Subcutaneous abdominal adipose tissue (tissue), 5 donors: Measurements from ENCODE around the gene PERM1.
"Not testable (repeated sequence)": the region's sequence is repeated elsewhere in the genome, so short reads cannot be mapped to it uniquely, and the experiment has no call there.

ENCODE experiments used
- H3K27ac ChIP-seq: one replicate; pipeline ENCODE4 v1.7.0; 2013; ENCODE audit warnings: low read depth, mild to moderate bottlenecking, inconsistent platforms, low read length, moderate library complexity
- H3K27me3 ChIP-seq, 5 donors: one replicate each; pipeline ENCODE4 v1.7.0; 2013; ENCODE audit warnings: low read length in 5 of 5, inconsistent platforms in 1 of 5; ENCODE audit not compliant: control insufficient read depth in 5 of 5, insufficient read depth in 4 of 5
- H3K36me3 ChIP-seq, 5 donors: one replicate each; pipeline ENCODE4 v1.7.0; 2013; ENCODE audit warnings: low read length in 5 of 5; ENCODE audit not compliant: control insufficient read depth in 5 of 5, insufficient read depth in 5 of 5
- H3K4me1 ChIP-seq, 5 donors: one replicate each; pipeline ENCODE4 v1.7.0; 2013; ENCODE audit warnings: low read length in 5 of 5, mild to moderate bottlenecking in 3 of 5, moderate library complexity in 1 of 5; ENCODE audit not compliant: control insufficient read depth in 5 of 5, insufficient read depth in 5 of 5
- H3K4me3 ChIP-seq, 5 donors: one replicate each; pipeline ENCODE4 v1.7.0; 2013; ENCODE audit warnings: low read length in 5 of 5, low read depth in 1 of 5
- H3K9ac ChIP-seq, 5 donors: one replicate each; pipeline ENCODE4 v1.7.0; 2013; ENCODE audit warnings: low read length in 5 of 5, mild to moderate bottlenecking in 4 of 5, moderate library complexity in 3 of 5
- H3K9me3 ChIP-seq, 5 donors: one replicate each; pipeline ENCODE4 v1.7.0; 2013; ENCODE audit warnings: low read length in 5 of 5; ENCODE audit not compliant: control insufficient read depth in 5 of 5
- donor health status: healthy.
- donor health status: healthy.
- donor health status: healthy.
- donor health status: healthy.
- donor health status: healthy.

PERM1 gene

DNA sequence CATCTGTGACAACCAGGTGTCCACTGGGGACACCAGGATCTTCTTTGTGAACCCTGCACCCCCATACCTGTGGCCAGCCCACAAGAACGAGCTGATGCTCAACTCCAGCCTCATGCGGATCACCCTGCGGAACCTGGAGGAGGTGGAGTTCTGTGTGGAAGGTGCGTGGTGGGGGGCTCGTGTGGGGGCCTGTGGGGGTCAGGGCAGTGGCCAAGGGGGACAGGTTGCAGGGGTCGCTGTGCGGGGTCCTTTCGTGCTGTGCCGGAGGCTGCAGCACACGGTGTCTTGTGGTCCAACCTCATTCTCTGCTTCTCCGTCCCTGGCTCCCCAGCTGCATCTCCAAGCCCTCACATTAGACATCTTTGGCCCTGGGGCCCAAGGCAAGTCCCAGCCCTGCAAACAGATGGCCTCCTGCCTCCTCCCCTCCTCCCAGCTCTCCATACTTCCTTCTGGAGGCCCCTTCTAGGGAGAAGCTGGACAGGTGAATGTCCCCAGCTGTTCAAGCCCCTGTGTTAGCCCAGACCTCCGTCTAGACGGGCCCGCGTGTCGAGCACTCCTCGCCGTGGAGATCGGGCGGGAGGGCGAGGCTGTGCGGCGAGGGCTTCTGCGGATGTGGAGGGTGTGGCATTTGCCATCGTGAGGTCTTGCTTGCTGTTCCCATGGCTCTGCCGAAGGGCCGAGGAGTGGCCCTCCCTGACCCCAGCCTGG, 40.6 kb upstream of the PERM1 start:
- peaks cover 4 to 13% (median 8%) of the 10 kb centered on the region in 5 donors for H3K27me3 ChIP-seq
- H3K9ac ChIP-seq, result no peak overlapping the region
- no peak overlapping the region for H3K27ac ChIP-seq
- H3K4me3 ChIP-seq, result no peak overlapping the region
- no peaks in the 10 kb centered on the region for H3K9me3 ChIP-seq
- H3K4me1 ChIP-seq, result peaks cover 0 to 20% (median 13%) of the 10 kb centered on the region in 5 donors
- H3K36me3 ChIP-seq, result no peaks in the 10 kb centered on the region

DNA sequence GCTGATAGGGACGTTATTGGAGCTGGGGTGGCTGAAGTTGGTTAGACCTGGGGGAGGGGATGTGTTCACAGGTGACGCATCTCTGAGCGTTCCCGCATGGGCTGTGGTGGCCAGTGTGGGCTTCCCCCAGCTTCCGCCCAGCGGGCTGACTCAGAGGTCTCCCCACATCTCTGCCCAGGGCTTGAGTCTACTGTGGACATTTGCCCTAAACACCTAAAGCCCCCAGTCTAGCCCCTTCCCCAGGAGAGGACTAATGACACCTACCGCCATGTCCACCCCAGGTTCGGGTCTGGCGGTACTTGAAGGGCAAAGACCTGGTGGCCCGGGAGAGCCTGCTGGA, 40.0 kb upstream of the PERM1 start:
- H3K9me3 ChIP-seq, result no peaks in the 10 kb centered on the region
- H3K4me3 ChIP-seq, result no peak overlapping the region
- H3K9ac ChIP-seq, result no peak overlapping the region
- H3K36me3 ChIP-seq, result no peaks in the 10 kb centered on the region
- peaks cover 0 to 20% (median 13%) of the 10 kb centered on the region in 5 donors for H3K4me1 ChIP-seq
- H3K27me3 ChIP-seq, result peaks cover 2 to 10% (median 8%) of the 10 kb centered on the region in 5 donors
- H3K27ac ChIP-seq, result no peak overlapping the region

DNA sequence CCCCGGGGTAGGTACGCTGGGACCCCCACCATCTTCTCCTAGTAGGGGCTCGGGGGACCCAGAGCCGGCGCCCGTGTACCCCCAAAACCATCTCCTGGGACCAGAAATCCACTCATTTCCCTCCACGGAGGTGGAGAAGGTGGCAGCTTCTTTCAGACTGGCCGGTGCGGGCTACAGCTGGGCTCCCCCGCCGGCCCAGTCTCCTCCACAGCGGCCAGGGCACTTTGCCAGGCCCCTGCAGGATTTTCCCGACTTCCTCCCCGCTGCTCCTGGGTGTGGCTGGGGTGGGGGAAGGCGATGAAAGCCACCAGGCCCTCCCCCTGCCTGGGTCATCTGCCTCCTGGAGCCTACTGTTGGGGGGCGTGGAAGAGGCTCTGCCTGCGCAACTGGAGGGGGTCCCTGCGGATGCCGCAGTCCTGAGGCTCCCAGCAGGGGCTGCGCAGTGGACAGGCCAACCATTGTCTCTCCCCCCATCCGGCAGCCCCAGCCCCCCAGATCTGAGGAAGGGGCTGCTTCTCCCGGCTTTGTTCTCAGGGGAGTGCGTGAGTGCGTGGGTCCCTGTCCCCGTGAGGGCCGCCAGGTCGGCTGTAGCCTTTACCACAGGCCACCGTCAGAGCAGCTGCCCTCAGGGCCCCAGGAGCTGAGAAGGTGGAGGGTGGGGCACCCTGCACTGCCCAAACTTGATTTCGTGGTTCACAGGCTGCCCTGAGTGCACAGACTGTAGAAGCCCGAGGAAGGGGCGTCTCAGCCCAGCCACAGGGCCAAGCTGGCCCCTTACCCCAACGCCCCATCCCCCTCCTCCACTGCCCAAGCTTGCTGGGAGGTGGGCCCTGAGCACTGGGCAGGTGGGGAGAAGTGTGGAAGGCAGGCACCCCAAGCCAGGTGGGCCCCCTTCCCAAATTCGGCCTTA, 39.4 kb upstream of the PERM1 start:
- Histone ChIP-seq H3K27me3 (peaks cover 2 to 10% (median 8%) of the 10 kb centered on the region in 5 donors), H3K9me3 (no peaks in the 10 kb centered on the region), H3K27ac (no peak overlapping the region), H3K4me1 (peaks cover 0 to 20% (median 13%) of the 10 kb centered on the region in 5 donors), H3K4me3 (peak overlapping the region in 3 of 5 donors; percentile 26 to 47 (median 28)), H3K36me3 (no peaks in the 10 kb centered on the region), H3K9ac (no peak overlapping the region)

DNA sequence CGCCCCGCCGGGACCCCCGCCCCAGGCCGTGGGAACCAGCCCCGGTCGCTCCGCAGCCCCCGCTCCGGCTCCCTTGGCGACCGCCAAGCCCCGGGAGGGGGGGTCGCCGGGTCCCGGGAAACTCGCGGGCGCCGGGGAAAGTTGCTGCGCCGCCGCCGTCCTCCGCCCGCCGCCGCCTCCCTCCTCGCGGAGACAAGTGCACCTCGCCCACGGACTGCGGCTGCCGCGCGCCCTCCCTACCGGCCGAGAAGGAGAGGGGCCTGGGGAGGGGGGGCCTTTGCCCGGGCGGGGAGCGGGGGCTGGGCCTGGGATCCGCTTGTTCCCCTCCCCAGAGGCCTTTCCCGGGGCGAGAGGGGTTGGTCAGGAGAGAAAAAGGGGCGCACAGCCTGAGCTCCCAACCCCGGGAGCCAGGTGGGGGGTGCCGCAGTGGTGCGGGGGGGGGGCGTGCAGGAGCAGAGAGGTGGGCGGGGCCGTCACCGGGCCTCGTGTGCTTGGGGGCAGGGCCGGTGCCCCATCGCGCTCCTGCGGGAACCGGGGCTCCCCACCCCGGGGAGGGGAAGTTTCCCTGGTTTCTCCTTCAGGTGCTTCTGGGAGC, 38.6 kb upstream of the PERM1 start:
- H3K27me3 ChIP-seq, result peaks cover 2 to 10% (median 8%) of the 10 kb centered on the region in 5 donors
- peaks cover 0 to 20% (median 13%) of the 10 kb centered on the region in 5 donors for H3K4me1 ChIP-seq
- no peak overlapping the region for H3K27ac ChIP-seq
- H3K9ac ChIP-seq, result peak overlapping the region in 1 of 5 donors; percentile 46
- H3K9me3 ChIP-seq, result no peaks in the 10 kb centered on the region
- no peaks in the 10 kb centered on the region for H3K36me3 ChIP-seq
- H3K4me3 ChIP-seq, result peak overlapping the region in 3 of 5 donors; percentile 69 to 72 (median 71)

DNA sequence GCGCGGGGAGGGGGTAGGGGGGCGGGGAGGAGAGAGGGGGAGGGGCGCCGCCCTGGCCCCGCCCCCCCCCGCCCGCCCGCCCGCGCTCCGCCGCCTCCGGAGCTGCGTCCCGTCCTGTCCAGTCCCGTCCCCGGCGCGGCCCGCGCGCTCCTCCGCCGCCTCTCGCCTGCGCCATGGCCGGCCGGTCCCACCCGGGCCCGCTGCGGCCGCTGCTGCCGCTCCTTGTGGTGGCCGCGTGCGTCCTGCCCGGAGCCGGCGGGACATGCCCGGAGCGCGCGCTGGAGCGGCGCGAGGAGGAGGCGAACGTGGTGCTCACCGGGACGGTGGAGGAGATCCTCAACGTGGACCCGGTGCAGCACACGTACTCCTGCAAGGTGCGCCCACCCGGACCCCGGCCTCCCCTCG, 38.1 kb upstream of the PERM1 start, which contains the start of gene AGRN:
AGRN (plus strand) TSS at position 121 of the 405 bp plus-strand sequence; CDS start at position 174, 53 bp downstream.
- Histone ChIP-seq H3K4me1 (peaks cover 0 to 20% (median 14%) of the 10 kb centered on the region in 5 donors), H3K4me3 (peak within 1 kb of the TSS; percentile 55 to 72 (median 69)), H3K27me3 (peaks cover 2 to 10% (median 8%) of the 10 kb centered on the region in 5 donors), H3K27ac (no peak within 1 kb of the TSS), H3K9me3 (no peaks in the 10 kb centered on the region), H3K9ac (peak within 1 kb of the TSS in 1 of 5 donors; percentile 46), H3K36me3 (no peaks in the 10 kb centered on the region)

DNA sequence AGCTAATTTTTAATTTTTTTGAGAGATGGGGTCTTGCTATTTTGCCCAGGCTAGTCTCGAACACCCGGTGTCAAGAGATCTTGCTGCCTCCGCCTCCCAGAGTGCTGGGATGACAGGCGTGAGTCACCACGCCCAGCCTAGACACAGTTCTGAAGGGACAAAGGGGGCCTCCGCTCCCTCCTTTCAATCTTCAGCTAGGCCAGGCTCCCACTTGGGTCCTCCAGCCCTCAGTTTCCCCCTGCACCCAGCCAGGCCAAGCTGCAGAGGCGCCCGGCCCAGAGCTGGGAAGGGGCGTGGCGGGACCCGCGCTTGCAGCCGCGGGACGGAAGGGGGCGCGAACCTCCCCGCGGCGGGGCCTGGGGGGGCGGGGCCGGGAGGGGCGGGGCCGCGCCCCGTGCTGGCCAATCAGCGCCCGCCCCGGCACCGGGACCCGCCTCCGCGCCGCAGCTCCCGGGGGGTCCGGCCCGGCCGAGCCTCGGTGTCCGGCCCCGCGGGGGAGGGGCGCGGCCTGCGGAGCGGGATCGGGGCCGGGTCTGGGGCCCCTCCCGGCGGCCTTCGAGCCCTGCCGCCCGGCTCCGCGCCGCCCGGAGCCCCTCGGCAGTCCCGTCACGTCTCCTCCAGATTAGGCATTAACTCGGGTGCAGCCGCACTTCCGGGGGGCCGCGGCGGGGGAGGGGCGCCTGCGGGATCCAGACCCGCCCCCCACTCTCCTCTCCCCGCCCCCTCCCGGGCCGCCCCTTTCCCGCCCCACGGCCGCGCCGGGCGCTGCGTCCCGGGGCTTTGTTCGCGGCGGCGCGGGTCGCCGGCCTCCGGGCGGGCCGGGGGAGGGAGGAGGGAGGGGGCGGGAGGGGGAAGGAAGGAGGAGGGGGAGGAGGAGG, 37.5 kb upstream of the PERM1 start:
- Histone ChIP-seq H3K27ac (no peak overlapping the region), H3K36me3 (no peaks in the 10 kb centered on the region), H3K27me3 (peaks cover 0 to 10% (median 7%) of the 10 kb centered on the region in 5 donors), H3K9me3 (no peaks in the 10 kb centered on the region), H3K4me3 (peak overlapping the region; percentile 36 to 62 (median 44)), H3K4me1 (peaks cover 0 to 21% (median 19%) of the 10 kb centered on the region in 5 donors), H3K9ac (no peak overlapping the region)

DNA sequence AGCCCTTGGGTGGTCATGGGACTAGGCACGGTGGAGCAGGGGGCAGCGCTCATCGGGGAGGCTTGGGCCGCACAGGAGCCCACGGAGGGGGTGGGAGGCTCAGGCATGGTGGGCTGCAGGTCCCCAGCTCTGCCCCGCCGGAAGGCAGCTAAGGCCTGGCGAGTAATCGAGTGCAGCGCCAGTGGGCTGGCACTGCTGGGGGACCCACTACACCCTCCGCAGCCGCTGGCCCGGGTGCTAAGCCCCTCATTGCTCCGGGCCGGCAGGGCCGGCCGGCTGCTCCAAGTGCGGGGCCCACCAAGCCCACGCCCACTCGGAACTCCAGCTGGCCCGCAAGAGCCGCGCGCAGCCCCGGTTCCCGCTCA, 36.4 kb upstream of the PERM1 start:
- H3K9ac ChIP-seq, H3K4me3 ChIP-seq, H3K36me3 ChIP-seq, H3K9me3 ChIP-seq, H3K27ac ChIP-seq: not testable (repeated sequence)
- Histone ChIP-seq H3K4me1 (peaks cover 0 to 31% (median 27%) of the 10 kb centered on the region in 5 donors), H3K27me3 (peaks cover 0 to 13% (median 4%) of the 10 kb centered on the region in 5 donors)

DNA sequence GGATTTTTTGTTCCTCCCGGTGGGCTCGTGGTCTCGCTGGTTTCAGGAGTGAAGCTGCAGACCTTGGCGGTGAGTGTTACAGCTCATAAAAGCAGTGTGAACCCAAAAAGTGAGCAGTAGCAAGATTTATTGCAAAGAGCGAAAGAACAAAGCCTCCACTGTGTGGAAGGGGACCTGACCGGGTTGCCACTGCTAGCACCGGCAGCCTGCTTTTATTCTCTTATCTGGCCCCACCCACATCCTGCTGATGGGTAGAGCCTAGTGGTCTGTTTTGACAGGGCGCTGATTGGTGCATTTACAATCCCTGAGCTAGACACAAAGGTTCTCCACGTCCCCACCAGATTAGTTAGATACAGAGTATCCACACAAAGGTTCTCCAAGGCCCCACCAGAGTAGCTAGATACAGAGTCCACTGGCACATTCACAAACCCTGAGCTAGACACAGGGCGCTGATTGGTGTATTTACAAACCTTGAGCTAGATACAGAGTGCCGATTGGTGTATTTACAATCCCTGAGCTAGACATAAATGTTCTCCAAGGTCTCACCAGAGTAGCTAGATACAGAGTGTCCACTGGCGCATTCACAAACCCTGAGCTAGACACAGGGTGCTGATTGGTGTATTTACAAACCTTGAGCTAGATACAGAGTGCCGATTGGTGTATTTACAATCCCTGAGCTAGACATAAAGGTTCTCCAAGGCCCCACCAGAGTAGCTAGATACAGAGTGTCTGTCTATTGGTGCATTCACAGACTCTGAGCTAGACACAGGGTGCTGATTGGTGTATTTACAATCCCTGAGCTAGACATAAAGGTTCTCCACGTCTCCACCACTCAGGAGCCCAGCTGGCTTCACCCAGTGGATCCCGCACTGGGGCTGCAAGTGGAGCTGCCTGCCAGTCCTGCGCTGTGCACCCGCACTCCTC, 35.8 kb upstream of the PERM1 start:
- not testable (repeated sequence) for H3K27me3 ChIP-seq, H3K27ac ChIP-seq, H3K9me3 ChIP-seq, H3K9ac ChIP-seq, H3K4me3 ChIP-seq, H3K36me3 ChIP-seq
- peaks cover 0 to 35% (median 32%) of the 10 kb centered on the region in 5 donors for H3K4me1 ChIP-seq
